IPS-NIHi7 (cell line): ENCODE measurements around the gene DNAH10.
"Not testable (repeated sequence)": the region's sequence is repeated elsewhere in the genome, so short reads cannot be mapped to it uniquely, and the experiment has no call there.

Experiments
- DNase-seq: peaks from one replicate; pipeline ENCODE4 v3.0.0; 2012; ENCODE audit warnings: mixed read lengths; ENCODE audit errors: extremely low spot score

DNAH10 gene

DNA sequence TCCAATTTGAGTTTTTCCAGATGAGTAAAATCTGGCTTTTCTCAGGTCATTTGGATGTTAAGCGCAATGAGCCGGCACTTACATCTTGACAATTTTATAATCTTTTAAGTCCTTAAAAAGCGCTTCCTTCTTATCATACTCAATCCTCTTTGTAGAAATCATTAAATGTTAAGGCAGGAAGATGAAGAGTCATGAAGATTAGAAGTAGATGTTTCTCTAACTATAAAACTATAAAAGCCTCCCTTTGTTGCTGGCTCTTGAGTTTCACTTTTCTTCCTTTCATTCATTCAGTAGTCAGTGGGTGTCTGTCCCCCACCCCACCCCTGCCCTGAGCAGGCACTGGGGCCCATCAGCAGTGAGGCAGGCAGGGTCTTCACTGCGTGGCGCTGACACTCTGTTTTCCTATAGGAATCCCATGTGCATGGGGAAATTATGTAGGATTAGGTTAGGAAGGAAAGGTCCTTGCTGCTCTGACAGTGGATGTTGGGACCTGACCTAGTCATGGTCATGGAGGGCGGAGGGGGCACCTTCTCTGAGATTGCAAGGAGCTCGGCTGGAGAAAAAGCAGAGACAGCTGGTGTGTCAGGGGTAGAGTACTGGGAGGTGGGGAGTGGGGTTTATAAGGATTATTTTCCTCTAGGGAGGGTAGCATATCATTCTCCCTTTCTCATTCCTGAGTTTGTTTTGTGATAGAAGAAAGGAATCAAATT is 144.8 kb downstream of the DNAH10 start:
- no peak for DNase-seq

- no peak for DNase-seq
Measured at GRCh38 chr12:123907726-123908476, 145.8 kb downstream of the DNAH10 start.

GRCh38 chr12:123908884-123909725 is 147.0 kb downstream of the DNAH10 start:
- no peak for DNase-seq

DNA sequence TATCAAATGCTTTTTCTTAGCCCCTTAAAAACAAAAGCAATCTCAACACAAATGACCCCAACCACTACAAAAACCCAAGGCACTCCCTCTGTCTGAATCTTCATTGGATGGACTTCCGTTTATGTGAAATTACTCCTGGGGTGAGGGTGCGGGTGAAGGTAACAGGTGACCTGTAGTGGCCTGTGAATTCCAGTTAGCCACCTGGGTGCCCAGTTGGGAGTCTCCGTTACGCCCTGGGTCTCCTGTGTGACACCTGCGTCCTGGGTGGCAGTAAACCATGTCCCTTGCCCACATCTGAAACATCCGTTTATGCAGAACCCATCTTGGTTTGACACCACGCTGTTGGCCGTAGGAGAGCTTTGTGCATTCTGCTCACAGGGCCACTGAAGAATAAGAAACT is 148.0 kb downstream of the DNAH10 start:
- no peak for DNase-seq

DNA sequence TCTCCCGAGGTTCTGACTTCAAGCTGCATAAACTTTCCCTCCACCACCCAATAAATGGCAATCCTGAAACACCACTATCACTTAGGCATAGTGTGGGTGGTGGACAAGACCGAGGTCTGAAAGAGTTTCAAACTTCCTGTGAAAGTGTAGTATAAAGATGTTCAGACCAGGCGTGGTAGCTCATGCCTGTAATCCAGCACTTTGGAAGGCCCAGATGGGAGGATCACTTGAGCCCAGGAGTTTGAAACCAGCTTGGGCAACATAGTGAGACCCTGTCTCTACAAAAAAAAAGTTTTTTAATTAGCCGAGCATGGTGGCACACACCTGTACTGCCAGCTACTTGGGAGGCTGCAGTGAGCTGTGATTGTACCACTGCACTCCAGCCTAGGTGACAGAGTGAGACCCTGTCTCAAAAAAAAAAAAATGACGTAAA is 148.7 kb downstream of the DNAH10 start:
- DNase-seq: no peak

- not testable (repeated sequence) for DNase-seq
Measured at GRCh38 chr12:123911672-123912409, 149.7 kb downstream of the DNAH10 start.

DNA sequence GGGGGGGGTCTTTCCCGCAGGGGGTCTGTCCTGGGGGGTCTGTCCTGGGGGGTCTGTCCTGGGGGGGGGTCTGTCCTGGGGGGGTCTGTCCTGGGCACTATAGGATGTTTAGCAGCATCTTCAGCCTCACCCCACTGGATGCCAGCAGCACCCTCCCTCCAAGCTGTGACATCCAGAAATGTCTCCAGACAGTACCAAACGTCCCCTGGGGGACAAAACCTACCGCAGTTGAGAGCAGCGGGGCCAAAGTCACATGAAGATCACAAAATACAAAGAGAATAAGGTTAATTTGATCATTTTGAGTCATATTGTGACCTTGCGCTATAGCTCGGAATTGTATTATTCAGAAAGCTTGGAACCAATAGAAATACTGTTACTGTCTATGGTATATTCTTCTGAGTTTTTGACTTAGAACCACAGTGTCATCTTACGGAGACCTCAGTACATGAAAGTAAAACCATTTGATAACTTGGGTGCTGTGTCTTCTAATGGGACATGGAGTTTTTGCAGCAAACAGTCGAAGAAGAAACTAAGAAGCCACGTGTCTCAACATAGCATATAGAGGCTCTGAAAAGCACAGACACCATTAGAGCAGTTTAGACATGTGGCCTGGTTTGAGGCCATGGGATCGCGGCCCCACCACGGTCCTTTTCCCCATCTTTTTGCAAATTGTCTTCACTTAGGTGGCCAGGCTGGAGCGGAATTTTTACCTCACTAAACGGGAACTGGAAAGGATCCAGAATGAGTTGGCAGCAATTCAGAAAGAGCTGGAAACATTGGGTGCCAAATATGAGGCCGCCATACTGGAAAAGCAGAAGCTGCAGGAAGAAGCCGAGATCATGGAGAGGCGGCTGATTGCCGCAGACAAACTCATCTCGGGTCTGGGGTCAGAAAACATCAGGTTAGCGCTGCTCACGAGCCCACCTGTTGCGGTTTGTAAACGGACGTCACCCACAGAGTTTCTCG is 150.6 kb downstream of the DNAH10 start:
- DNase-seq: no peak

- peak; percentile 51 for DNase-seq
Measured at GRCh38 chr12:123914726-123915333, 152.7 kb downstream of the DNAH10 start.

DNA sequence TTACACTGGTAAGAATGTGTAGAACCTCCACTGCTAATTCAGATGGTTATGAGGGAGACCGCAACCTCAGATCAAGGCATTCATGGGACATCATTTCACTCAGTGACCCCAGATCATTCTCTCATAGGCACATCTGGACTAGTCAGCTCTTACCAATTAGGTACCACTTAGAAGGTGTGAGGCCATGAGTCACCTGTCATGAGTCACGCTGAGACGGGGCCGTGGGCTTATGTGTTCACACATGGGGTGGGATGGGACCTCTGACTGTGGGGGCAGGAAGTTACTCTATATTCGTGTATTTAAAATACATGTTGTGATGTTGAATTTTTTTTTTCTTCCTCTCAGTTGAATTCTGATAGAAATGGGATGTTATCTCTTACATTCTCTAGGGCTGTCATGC is 154.6 kb downstream of the DNAH10 start:
- no peak for DNase-seq

- no peak for DNase-seq
Measured at GRCh38 chr12:123917337-123917850, 155.3 kb downstream of the DNAH10 start.

DNA sequence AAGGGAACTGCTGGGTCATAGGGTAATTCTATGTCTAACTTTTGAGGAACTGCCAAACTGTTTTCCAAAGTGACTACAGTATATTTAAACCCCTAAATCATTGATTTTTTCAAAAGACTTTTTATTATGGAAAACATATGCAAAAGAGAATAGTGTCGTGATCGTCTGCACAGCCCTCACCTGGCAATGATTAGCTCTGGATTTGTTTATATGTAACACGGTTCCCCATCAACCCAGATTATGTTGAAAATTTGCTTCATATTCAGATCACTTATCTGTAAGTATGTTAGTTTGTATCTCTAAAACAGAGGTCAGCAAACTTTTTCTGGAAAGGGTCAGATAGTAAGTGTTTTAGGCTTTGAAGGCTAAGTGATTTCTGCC is 157.9 kb downstream of the DNAH10 start:
- no peak for DNase-seq

GRCh38 chr12:123923038-123923437 is 160.9 kb downstream of the DNAH10 start:
- no peak for DNase-seq

GRCh38 chr12:123923927-123924326 is 161.8 kb downstream of the DNAH10 start:
- no peak for DNase-seq

GRCh38 chr12:123924539-123924938 is 162.4 kb downstream of the DNAH10 start:
- no peak for DNase-seq

- peak; percentile 36 for DNase-seq
Measured at GRCh38 chr12:123928274-123928865, 166.3 kb downstream of the DNAH10 start.

GRCh38 chr12:123928897-123929296 is 166.8 kb downstream of the DNAH10 start:
- DNase-seq: no peak

GRCh38 chr12:123929946-123930583 is 168.0 kb downstream of the DNAH10 start:
- DNase-seq: no peak

DNA sequence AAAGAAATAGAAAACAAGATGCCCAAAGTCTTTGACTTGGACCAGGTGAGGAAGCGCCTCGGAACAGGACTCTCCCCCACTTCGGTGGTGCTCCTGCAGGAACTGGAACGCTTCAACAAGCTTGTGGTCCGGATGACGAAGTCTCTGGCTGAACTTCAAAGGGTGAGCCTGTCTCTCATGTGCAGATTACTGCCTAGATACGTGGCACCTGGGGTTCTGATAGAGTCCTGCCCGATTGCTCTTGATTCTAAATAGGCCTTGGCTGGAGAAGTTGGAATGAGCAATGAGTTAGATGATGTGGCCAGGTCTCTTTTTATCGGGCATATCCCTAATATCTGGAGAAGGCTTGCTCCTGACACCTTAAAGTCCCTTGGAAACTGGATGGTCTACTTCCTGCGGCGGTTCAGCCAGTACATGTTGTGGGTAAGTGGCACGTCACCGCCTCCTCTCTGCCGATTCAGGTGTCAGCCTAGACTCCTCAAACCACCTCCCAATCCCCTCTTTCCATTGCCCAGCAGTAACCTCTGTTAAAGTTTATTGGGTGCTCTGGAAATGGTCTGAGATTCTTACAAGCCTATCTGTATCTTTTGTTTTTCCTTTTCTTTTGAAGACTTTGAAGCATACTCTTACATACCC is 169.7 kb downstream of the DNAH10 start:
- no peak for DNase-seq
